CD4-positive, alpha-beta T cell (primary cell): ENCODE results near the gene FCRL6. TPM values are rescaled to one million over a fixed set of nuclear protein-coding genes. Genes with fewer than 3 reads are reported as not detected.

ENCODE experiments used
- ATAC-seq: fragments of 200-7000 bp; cut with Tn5 transposase; one replicate; pipeline ENCODE4 v1.10.0; 2022; ENCODE audit warnings: mild to moderate bottlenecking; ENCODE audit not compliant: poor library complexity
- CTCF ChIA-PET: fragments of 350-600 bp; sonication (Branson Sonifier 250); formaldehyde crosslinking; loops from one replicate; lab custom pipeline; 2021; ENCODE audit warnings: antibody characterized with exemption, inconsistent platforms; lab: Charles Lee
- POLR2A ChIA-PET: fragments of 350-600 bp; sonication (Branson Sonifier 250); formaldehyde crosslinking; loops from one replicate; lab custom pipeline; 2021; ENCODE audit warnings: antibody characterized with exemption, inconsistent platforms; lab: Charles Lee
- DNase-seq, 14 experiments: peaks; one replicate each; pipeline ENCODE4 v3.0.0-alpha.2; 2013 to 2020; ENCODE audit warnings: mixed read lengths in 2 of 14
- H3K27ac ChIP-seq, 2 donors: one replicate each; pipeline versions ENCODE4 v1.5.1 to v1.7.0; 2013; ENCODE audit warnings: low read length in 2 of 2, low read depth in 1 of 2, mild to moderate bottlenecking in 1 of 2
- H3K27me3 ChIP-seq, 2 experiments: 1 replicate in 1 of 2; 2 replicates in 1 of 2; pipeline versions ENCODE4 v1.6.1 to v1.7.0; 2013; ENCODE audit warnings: low read length in 2 of 2, control low read depth in 1 of 2, mild to moderate bottlenecking in 1 of 2, moderate library complexity in 1 of 2; ENCODE audit not compliant: insufficient read depth in 2 of 2, control insufficient read depth in 1 of 2
- H3K36me3 ChIP-seq: one replicate; pipeline ENCODE4 v1.6.1; 2013; ENCODE audit warnings: low read length, control low read depth; ENCODE audit not compliant: insufficient read depth
- H3K4me1 ChIP-seq: one replicate; pipeline ENCODE4 v1.6.1; 2013; ENCODE audit warnings: low read length, control low read depth; ENCODE audit not compliant: insufficient read depth
- H3K4me3 ChIP-seq: one replicate; pipeline ENCODE4 v1.5.1; 2013; ENCODE audit warnings: mild to moderate bottlenecking, low read length, moderate library complexity
- H3K9me3 ChIP-seq, 2 experiments: 1 replicate in 1 of 2; 2 replicates in 1 of 2; pipeline versions ENCODE4 v1.6.1 to v1.7.0; 2013; ENCODE audit warnings: low read length in 2 of 2, mild to moderate bottlenecking in 2 of 2, control low read depth in 1 of 2, moderate library complexity in 1 of 2; ENCODE audit not compliant: control insufficient read depth in 1 of 2, insufficient read depth in 1 of 2
- H3K27ac Mint-ChIP-seq: one replicate; pipeline ENCODE4 v1.8.0; 2020; ENCODE audit warnings: mixed read lengths
- H3K27me3 Mint-ChIP-seq: one replicate; pipeline ENCODE4 v1.8.0; 2021; ENCODE audit warnings: mixed read lengths
- H3K36me3 Mint-ChIP-seq: one replicate; pipeline ENCODE4 v1.8.0; 2021; ENCODE audit warnings: low read depth, mixed read lengths
- H3K4me1 Mint-ChIP-seq: one replicate; pipeline ENCODE4 v1.8.0; 2021; ENCODE audit warnings: low read depth, mixed read lengths
- H3K4me3 Mint-ChIP-seq: one replicate; pipeline ENCODE4 v1.8.0; 2020; ENCODE audit warnings: mild to moderate bottlenecking, mixed read lengths
- H3K9me3 Mint-ChIP-seq: one replicate; pipeline ENCODE4 v1.8.0; 2020; ENCODE audit warnings: mixed read lengths
- intact Hi-C, 2 experiments: fragments of 100-400 bp; cut with DNase I in 1 of 2; cut with micrococcal nuclease in 1 of 2; formaldehyde crosslinking; loops; one replicate each; pipeline versions ENCODE4 v1.15.1 to v1.9.0; 2023 to 2025; cut with DNase I, micrococcal nuclease
- total RNA-seq, 174 experiments: library from RNA in 2 of 174; stranded (reverse) in 2 of 174; gene quantifications; one replicate each; pipeline ENCODE4 v1.2.3 and lab custom pipeline; 2021 to 2026
- TF ChIP-seq, protein P1 (sequence below): fragments of 200-600 bp; IDR thresholded peaks from one replicate; pipeline ENCODE4 v1.8.0; 2022; ENCODE audit warnings: antibody characterized with exemption, mild to moderate bottlenecking

Gene FCRL6
- total RNA-seq, 2 experiments from 2014 or later, result 0.28 to 0.52 TPM

DNA sequence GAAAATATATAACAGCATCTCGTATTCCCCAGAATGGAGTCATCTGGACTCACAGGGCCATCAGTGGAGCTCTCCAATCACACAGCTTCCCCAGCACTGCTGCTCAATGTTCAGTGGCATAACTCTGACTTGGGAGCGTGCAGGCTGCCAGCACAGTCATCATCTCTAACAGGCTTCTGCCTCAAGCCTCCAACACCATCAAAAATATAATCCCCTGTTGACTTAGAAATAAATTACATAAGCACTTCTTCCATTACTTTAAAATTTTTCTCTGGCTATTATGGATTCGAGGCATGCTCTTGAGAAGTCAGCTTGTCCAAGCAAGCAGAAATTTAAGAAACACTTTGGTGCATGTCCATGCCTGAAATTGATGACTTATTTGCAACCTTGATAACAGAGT is 15.2 kb upstream of the FCRL6 start:
- no peak for ATAC-seq
- Histone ChIP-seq H3K27me3 (no peaks in the 10 kb centered on the region), H3K9me3 (no peaks in the 10 kb centered on the region), H3K4me3 (no peak overlapping the region), H3K4me1 (peaks cover under 1% of the 10 kb centered on the region), H3K27ac (no peak overlapping the region), H3K36me3 (no peaks in the 10 kb centered on the region)
- no peaks in the 10 kb centered on the region for H3K36me3 Mint-ChIP-seq
- CTCF ChIA-PET, result interaction anchor here (1.6 kb wide), 1 partner anchor 12 kb away, joined by 4 read pairs; no protein-coding TSS in a partner anchor
- no peak overlapping the region for H3K27ac Mint-ChIP-seq
- no peak for DNase-seq
- H3K27me3 Mint-ChIP-seq, result peaks cover 6% of the 10 kb centered on the region
- POLR2A ChIA-PET, result interaction anchor here (0.7 kb wide), 1 partner anchor 105 kb away, joined by 3 read pairs; no protein-coding TSS in a partner anchor
- TF ChIP-seq, protein P1, sequence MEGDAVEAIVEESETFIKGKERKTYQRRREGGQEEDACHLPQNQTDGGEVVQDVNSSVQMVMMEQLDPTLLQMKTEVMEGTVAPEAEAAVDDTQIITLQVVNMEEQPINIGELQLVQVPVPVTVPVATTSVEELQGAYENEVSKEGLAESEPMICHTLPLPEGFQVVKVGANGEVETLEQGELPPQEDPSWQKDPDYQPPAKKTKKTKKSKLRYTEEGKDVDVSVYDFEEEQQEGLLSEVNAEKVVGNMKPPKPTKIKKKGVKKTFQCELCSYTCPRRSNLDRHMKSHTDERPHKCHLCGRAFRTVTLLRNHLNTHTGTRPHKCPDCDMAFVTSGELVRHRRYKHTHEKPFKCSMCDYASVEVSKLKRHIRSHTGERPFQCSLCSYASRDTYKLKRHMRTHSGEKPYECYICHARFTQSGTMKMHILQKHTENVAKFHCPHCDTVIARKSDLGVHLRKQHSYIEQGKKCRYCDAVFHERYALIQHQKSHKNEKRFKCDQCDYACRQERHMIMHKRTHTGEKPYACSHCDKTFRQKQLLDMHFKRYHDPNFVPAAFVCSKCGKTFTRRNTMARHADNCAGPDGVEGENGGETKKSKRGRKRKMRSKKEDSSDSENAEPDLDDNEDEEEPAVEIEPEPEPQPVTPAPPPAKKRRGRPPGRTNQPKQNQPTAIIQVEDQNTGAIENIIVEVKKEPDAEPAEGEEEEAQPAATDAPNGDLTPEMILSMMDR, result no peak
- intact Hi-C loops, result no loop called here
- no peak overlapping the region for H3K4me3 Mint-ChIP-seq
- H3K9me3 Mint-ChIP-seq, result no peaks in the 10 kb centered on the region
- no peaks in the 10 kb centered on the region for H3K4me1 Mint-ChIP-seq

DNA sequence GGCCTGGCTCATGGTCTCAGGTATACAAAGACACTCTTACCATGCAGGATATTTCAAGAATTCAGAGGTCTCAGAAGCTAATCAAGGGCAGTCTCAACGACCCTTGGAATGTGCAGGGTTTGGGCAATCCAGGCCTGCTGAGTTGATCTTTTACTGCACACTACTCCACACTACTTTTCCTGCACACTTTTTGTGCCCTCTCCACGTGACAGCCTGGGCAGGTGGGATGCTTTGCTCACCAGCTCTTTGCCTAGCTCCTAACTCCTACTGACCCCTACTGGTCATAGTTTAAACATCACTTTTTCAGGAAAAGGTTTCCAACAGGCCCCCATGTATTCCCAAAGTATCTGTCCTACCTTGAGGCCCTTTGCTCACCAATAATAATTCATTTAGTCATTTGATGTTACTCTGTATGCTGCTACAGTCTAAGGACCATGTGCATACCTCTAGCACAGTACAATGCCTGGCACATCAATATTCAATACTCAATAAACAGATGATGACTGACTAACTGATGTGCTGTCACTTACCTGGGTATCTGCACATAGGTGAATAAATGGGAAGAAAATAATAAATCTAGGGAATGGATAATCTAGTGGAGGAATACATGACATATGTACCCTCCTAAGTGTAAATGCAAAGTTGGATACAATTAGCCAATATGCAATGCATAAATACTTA is 11.8 kb upstream of the FCRL6 start:
- TF ChIP-seq, protein P1, result peak; percentile 79
- Mint-ChIP-seq H3K27me3 (peaks cover 12% of the 10 kb centered on the region), H3K4me3 (no peak overlapping the region), H3K9me3 (no peaks in the 10 kb centered on the region), H3K27ac (no peak overlapping the region), H3K36me3 (no peaks in the 10 kb centered on the region), H3K4me1 (no peaks in the 10 kb centered on the region)
- no peak overlapping the region for H3K27ac ChIP-seq
- no peak overlapping the region for H3K4me3 ChIP-seq
- ATAC-seq (no peak), DNase-seq (peak in 3 of 14 experiments; percentile 32 to 48 (median 45))
- no peaks in the 10 kb centered on the region for H3K36me3 ChIP-seq
- POLR2A ChIA-PET, result interaction anchor here (1.2 kb wide), 1 partner anchor 9 kb away, joined by 6 read pairs; no protein-coding TSS in a partner anchor
- no peaks in the 10 kb centered on the region for H3K4me1 ChIP-seq
- intact Hi-C loops, result loop anchor here in 1 of 2 experiments (10.0 kb wide), 1 partner anchor 584 kb away; no protein-coding TSS in a partner anchor
- CTCF ChIA-PET, result interaction anchor here (0.8 to 1.2 kb wide), 5 partner anchors 9 to 217 kb away, joined by 3 to 13 read pairs (median 4); partner anchors contain the start of gene DUSP23
- peaks cover 0 to 2% of the 10 kb centered on the region in 2 experiments for H3K27me3 ChIP-seq
- no peaks in the 10 kb centered on the region for H3K9me3 ChIP-seq

DNA sequence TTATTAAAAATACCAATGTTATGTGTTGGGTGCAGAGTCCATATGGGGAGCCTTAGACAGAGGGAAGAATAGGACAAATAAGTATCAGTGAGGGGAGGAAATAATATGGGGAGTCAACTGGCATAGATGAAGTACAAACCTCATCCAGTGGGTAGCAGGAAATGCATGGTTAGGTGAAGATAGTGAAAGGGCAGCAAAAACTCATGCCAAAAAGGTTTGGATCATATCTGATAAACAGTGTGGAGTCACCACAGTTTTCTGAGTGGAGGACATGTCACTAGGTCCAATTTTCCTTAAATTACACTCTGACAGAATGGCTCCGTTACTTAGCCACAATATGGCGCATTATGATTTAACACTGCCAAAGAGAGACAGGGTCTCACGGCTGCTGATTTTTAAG is 11.1 kb upstream of the FCRL6 start:
- Mint-ChIP-seq H3K27me3 (peaks cover 12% of the 10 kb centered on the region), H3K36me3 (no peaks in the 10 kb centered on the region), H3K27ac (no peak overlapping the region), H3K9me3 (no peaks in the 10 kb centered on the region), H3K4me3 (no peak overlapping the region), H3K4me1 (no peaks in the 10 kb centered on the region)
- no peak for ATAC-seq
- H3K27ac ChIP-seq, result no peak overlapping the region
- H3K27me3 ChIP-seq, result peaks cover 2 to 3% of the 10 kb centered on the region in 2 experiments
- intact Hi-C loops, result loop anchor here in 1 of 2 experiments (10.0 kb wide), 1 partner anchor 584 kb away; no protein-coding TSS in a partner anchor
- H3K9me3 ChIP-seq, result no peaks in the 10 kb centered on the region
- TF ChIP-seq, protein P1, result no peak
- DNase-seq, result no peak
- H3K4me3 ChIP-seq, result no peak overlapping the region
- H3K4me1 ChIP-seq, result no peaks in the 10 kb centered on the region
- POLR2A ChIA-PET, result no interaction called here
- CTCF ChIA-PET, result interaction anchor here (1.2 kb wide), 1 partner anchor 10 kb away, joined by 13 read pairs; the partner anchor contains the start of gene DUSP23
- H3K36me3 ChIP-seq, result no peaks in the 10 kb centered on the region
